Astrocyte (in vitro differentiated cells and primary cell): ENCODE data around the gene ABCC3. TPM values are rescaled to one million over a fixed set of nuclear protein-coding genes. Genes with fewer than 3 reads are reported as not detected.

Experiments
- DNase-seq: peaks from one replicate; pipeline ENCODE4 v3.0.0-alpha.2; 2010; ENCODE audit warnings: low read depth
- FAIRE-seq: peaks from 2 replicates; lab custom pipeline; 2011; peaks lifted over from hg19 to GRCh38; lab: Jason Lieb, UNC
- H2AFZ ChIP-seq: 2 replicates; pipeline ENCODE4 v1.6.0; 2012; ENCODE audit warnings: low read depth, low read length, inconsistent platforms
- H3K27ac ChIP-seq: 2 replicates; pipeline ENCODE4 v1.5.1; 2011; ENCODE audit warnings: low read depth, low read length, inconsistent platforms
- H3K27me3 ChIP-seq: 2 replicates; pipeline ENCODE4 v1.6.0; 2011; ENCODE audit warnings: low read length, inconsistent platforms; ENCODE audit not compliant: insufficient read depth
- H3K36me3 ChIP-seq: 2 replicates; pipeline ENCODE4 v1.5.1; 2011; ENCODE audit warnings: low read length, inconsistent platforms; ENCODE audit not compliant: insufficient read depth
- H3K4me1 ChIP-seq: 2 replicates; pipeline ENCODE4 v1.5.1; 2011; ENCODE audit warnings: low read length, inconsistent platforms; ENCODE audit not compliant: insufficient read depth
- H3K4me2 ChIP-seq: 2 replicates; pipeline ENCODE4 v1.6.0; 2012; ENCODE audit warnings: low read length, inconsistent platforms
- H3K4me3 ChIP-seq: 2 replicates; pipeline ENCODE4 v1.5.1; 2011; ENCODE audit warnings: low read depth, mild to moderate bottlenecking, low read length, inconsistent platforms; ENCODE audit not compliant: insufficient read depth
- H3K79me2 ChIP-seq: 2 replicates; pipeline ENCODE4 v1.6.0; 2012; ENCODE audit warnings: mild to moderate bottlenecking, low read length, inconsistent platforms; ENCODE audit not compliant: insufficient read depth
- H3K9ac ChIP-seq: 2 replicates; pipeline ENCODE4 v1.6.0; 2012; ENCODE audit warnings: mild to moderate bottlenecking, low read length, inconsistent platforms
- H3K9me3 ChIP-seq: 2 replicates; pipeline ENCODE4 v1.5.1; 2012; ENCODE audit warnings: low read depth, mild to moderate bottlenecking, low read length, inconsistent platforms; ENCODE audit not compliant: insufficient read depth
- H4K20me1 ChIP-seq: 2 replicates; pipeline ENCODE4 v1.6.0; 2012; ENCODE audit warnings: low read length, inconsistent platforms; ENCODE audit not compliant: insufficient read depth
- H3K27ac Mint-ChIP-seq: one replicate; pipeline ENCODE4 v1.8.0; 2021; ENCODE audit warnings: mild to moderate bottlenecking, mixed read lengths; ENCODE audit not compliant: unreplicated experiment
- H3K27me3 Mint-ChIP-seq: one replicate; pipeline ENCODE4 v1.8.0; 2021; ENCODE audit warnings: low read depth, mixed read lengths; ENCODE audit not compliant: unreplicated experiment
- H3K36me3 Mint-ChIP-seq: one replicate; pipeline ENCODE4 v1.8.0; 2021; ENCODE audit warnings: low read depth, mixed read lengths; ENCODE audit not compliant: unreplicated experiment
- H3K4me1 Mint-ChIP-seq: one replicate; pipeline ENCODE4 v1.8.0; 2021; ENCODE audit warnings: low read depth, mixed read lengths; ENCODE audit not compliant: unreplicated experiment
- H3K4me3 Mint-ChIP-seq: one replicate; pipeline ENCODE4 v1.8.0; 2021; ENCODE audit warnings: mild to moderate bottlenecking, moderate library complexity, mixed read lengths; ENCODE audit not compliant: unreplicated experiment
- H3K9me3 Mint-ChIP-seq: one replicate; pipeline ENCODE4 v1.8.0; 2021; ENCODE audit warnings: mild to moderate bottlenecking, mixed read lengths; ENCODE audit not compliant: unreplicated experiment
- CTCF ChIP-seq: IDR thresholded peaks from 2 replicates; pipeline ENCODE4 v1.5.1; 2011; ENCODE audit warnings: low read depth, mild to moderate bottlenecking, inconsistent platforms, low read length, moderate library complexity; ENCODE audit not compliant: insufficient read depth
- EZH2 ChIP-seq: IDR thresholded peaks from 2 replicates; pipeline ENCODE4 v1.6.1; 2012; ENCODE audit warnings: mild to moderate bottlenecking, low read length, inconsistent platforms; ENCODE audit not compliant: insufficient read depth
- total RNA-seq: library from RNA; stranded (reverse); gene quantifications from 2 replicates; pipeline ENCODE4 v1.2.1, GENCODE V29; 2021

Gene ABCC3
- total RNA-seq, 1 donor from 2014 or later: 0.41 TPM

- TF ChIP-seq CTCF (peak; percentile 47), EZH2 (no peak)
Measured at GRCh38 chr17:50630524-50631194, 4.0 kb upstream of the ABCC3 start.

DNA sequence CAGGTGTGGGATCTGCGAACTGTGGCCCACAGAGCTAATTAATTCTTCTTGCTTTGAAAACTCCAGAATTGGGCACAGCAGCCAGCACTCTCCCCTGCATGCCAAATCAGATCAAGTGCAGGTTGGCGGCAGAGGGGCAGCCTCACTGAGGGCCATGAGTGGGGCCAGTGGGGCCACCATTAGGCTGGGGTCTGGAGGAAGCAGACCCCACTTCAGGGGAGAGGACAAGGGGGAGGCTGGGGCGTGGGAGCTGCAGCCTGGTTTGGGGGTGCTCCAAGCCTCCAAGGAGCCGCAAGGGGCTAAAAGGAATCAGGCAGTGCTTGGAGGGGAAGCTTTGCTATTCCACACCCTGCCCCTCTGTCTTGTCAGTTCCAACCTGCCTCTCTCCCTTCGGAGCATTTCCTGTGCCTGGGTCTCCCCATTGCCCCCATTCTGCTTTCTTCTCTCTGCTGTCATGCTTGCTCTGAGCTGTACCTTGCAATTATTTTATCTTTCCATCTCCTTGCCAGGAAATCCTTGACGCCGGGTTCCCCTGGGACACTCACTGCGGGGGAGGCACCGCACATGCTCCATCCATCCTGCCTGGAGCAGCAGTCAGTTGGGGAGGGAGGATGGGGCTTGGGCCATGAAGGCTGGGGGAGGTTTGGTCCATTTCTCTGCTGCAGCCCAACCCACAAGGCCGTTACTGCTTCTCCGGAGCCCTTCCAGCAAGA lies 3.3 kb upstream of the ABCC3 start:
- peaks cover 7% of the 10 kb centered on the region for H3K79me2 ChIP-seq
- Mint-ChIP-seq H3K4me1 (peaks cover 6% of the 10 kb centered on the region), H3K4me3 (no peak overlapping the region), H3K27me3 (peaks cover 46% of the 10 kb centered on the region), H3K36me3 (no peaks in the 10 kb centered on the region), H3K9me3 (no peaks in the 10 kb centered on the region), H3K27ac (no peak overlapping the region)
- H2AFZ ChIP-seq: no peak overlapping the region
- H3K9ac ChIP-seq: no peak overlapping the region
- no peaks in the 10 kb centered on the region for H3K36me3 ChIP-seq
- no peak overlapping the region for H3K27ac ChIP-seq
- H3K27me3 ChIP-seq: peaks cover 11% of the 10 kb centered on the region
- FAIRE-seq: no peak
- no peak overlapping the region for H3K4me3 ChIP-seq
- no peaks in the 10 kb centered on the region for H4K20me1 ChIP-seq
- no peaks in the 10 kb centered on the region for H3K9me3 ChIP-seq
- DNase-seq: no peak
- H3K4me2 ChIP-seq: no peak overlapping the region
- TF ChIP-seq EZH2: no peak
- TF ChIP-seq CTCF: no peak
- peaks cover 10% of the 10 kb centered on the region for H3K4me1 ChIP-seq

More at GRCh38 chr17:50630524-50631194, 4.0 kb upstream of the ABCC3 start:
- Histone ChIP-seq H3K9me3 (no peaks in the 10 kb centered on the region), H2AFZ (no peak overlapping the region), H3K27me3 (peaks cover 11% of the 10 kb centered on the region), H3K4me1 (peaks cover 8% of the 10 kb centered on the region), H4K20me1 (no peaks in the 10 kb centered on the region), H3K4me3 (no peak overlapping the region), H3K79me2 (peaks cover 5% of the 10 kb centered on the region), H3K36me3 (no peaks in the 10 kb centered on the region), H3K27ac (no peak overlapping the region), H3K4me2 (no peak overlapping the region), H3K9ac (no peak overlapping the region)
- peaks cover 40% of the 10 kb centered on the region for H3K27me3 Mint-ChIP-seq
- H3K4me1 Mint-ChIP-seq: peaks cover 6% of the 10 kb centered on the region
- H3K27ac Mint-ChIP-seq: no peak overlapping the region
- FAIRE-seq (no peak), DNase-seq (no peak)
- H3K9me3 Mint-ChIP-seq: no peaks in the 10 kb centered on the region
- H3K4me3 Mint-ChIP-seq: no peak overlapping the region
- H3K36me3 Mint-ChIP-seq: no peaks in the 10 kb centered on the region
